ENCODE results near the gene MYRF.

Gene MYRF

DNA sequence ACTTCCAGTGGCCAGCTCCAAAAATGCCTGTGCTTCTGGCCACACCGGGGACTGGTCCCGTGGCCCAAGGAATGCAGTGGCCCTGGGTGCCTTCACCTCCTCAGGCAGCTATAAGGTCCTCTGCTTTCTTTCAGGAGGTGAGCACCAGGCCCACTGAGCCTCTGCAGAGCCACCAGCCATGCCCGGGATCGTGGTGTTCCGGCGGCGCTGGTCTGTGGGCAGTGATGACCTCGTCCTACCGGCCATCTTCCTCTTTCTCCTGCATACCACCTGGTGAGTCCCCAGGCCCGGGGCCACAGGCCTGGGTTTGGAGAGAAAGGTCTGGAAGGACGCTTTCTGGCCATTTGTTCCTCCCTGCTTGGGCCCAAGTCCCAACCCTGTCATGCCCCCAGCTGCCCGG, 32.5 kb upstream of the MYRF start:
- DNase-seq, result no peak

DNA sequence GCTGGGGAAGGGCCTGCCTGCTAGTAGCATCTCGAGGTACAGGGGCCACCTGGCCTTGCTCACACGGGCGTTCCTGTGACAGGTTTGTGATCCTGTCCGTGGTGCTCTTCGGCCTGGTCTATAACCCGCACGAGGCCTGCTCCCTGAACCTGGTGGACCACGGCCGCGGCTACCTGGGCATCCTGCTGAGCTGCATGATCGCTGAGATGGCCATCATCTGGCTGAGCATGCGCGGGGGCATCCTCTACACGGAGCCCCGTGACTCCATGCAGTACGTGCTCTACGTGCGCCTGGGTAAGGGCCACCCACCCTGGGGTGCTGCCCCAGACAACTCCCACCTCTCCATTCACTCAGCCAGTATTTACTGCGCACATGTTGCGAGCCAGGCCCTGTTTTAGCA, 31.8 kb upstream of the MYRF start:
- no peak for DNase-seq

DNA sequence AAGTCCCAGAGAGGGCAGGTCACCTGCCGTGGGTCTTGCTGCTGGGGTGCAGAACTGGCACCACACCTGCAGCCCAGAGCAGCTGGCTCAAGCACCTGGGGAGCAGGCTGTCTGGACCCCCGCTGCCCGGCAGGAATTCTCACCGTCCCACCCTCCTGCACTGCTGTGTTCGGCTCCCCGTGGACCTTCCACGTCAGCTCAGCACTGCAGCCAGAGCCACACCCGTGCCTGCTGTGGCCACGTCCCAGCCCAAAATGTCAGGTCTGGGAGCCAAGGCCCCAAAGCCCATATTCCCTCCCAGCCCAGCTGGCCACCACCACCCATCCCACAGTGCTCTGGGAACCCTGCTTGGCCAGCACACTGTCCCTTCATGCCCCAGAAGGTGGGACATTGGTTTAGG, 28.0 kb upstream of the MYRF start:
- DNase-seq, result no peak

DNA sequence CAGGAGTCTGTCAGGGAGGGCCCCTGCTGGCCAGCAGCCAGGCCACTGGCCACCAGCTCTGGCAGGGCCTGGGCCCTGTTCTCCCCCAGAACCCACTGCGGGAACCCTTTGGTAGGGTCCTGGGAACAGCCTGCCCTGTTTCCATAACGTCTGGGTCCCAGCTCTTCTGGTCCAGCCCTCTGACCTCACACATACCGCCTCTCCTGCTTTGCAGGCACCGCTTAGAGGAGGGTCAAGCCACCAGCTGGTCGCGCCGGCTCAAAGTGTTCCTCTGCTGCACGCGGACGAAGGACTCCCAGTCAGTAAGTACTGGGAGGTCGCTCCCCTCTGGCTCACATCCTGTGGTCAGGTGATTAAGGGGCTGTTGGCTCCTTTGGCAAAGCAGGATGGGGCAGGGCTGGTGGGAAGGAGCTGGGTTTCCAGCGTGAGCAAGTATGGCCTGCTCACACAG, 26.6 kb upstream of the MYRF start:
- no peak for DNase-seq

DNA sequence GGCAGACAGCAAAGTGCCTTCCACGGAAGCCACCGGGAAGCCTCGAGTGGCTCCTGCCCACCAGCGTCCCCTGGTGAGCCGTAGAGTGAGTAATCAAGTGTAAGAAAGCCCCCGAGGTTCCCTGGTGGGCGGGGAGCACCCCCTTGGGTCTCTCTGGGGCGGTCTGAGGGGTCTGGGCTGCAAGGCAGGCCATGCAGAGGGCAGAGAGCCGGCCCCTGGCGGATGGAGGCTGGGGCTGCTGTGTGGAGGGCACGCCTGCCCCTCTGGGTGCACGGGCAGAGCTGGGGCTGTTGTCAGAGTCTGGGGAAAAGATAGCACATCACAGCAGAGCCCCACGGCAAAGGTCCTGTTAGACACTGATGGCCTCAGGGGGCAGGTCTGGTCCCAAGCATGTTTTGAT, 25.7 kb upstream of the MYRF start:
- no peak for DNase-seq

DNA sequence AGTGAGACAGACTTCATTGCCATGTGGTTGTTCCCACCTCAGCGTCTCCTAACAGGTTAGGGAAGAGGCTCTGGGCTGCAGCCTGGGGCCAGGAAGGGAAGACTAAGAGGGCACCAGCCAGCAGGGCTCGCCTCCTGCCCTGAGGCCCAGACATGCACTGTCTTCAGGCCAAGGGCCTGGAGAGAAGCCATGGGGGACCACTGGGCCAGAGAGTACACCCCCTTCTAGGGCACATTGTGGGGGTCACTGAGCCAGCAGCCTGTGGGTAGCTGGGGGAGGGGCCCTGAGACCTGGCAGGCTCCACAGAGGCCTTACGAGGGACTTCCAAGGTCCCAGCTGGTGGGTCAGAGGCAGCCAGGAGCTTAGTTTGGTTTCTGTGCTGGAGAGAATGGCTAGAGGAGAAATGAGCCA, 25.0 kb upstream of the MYRF start:
- DNase-seq, result no peak

DNA sequence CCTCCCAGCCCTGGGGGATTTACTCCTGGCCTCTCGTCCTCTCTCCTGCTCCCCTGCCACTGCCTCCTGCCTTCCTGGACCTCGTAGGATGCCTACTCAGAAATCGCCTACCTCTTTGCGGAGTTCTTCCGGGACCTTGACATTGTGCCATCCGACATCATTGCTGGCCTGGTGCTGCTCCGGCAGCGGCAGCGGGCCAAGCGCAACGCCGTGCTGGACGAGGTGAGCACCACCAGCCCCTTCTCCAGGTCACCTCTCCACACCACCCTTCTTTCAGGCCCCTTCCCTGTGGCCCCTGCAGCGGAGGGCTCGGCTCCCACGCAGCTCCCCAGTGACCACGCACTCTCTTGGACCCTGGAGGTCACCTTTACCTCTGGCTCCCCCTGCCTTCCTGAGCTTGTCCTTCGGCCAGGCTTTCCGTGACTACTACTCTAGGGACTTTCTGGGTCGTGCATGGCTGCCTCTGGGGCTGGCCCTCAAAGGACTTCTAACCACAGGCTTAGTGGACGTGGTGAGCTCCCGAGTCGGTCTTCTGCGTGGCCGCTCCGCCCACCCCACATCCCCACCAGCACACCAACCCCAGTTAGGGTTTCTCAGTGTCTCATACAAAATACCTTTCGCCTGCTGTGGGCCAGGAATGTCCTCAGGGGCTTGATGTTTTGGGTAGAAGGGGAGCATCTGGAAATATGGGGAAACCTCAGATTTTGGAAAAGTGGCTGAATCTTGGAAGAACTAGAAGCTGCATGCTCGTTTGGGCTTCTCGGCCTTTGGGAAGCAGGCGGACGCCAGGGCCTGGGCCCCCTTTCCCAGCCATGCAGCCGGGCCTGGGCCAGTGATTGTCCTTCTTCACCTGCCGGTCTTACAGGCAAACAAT, 24.1 kb upstream of the MYRF start:
- DNase-seq, result no peak

DNA sequence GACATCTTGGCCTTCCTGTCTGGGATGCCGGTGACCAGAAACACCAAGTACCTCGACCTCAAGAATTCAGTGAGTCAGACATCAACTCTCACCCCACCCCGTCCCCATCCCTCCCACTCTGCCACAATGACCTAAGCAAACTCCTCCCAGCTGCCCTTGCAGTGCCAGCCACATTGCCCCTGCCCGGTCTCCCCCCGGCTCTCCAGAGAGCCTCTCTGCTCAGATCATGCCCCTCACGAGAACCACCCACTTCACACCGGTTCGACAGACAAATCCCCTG, 23.6 kb upstream of the MYRF start:
- DNase-seq, result no peak

DNA sequence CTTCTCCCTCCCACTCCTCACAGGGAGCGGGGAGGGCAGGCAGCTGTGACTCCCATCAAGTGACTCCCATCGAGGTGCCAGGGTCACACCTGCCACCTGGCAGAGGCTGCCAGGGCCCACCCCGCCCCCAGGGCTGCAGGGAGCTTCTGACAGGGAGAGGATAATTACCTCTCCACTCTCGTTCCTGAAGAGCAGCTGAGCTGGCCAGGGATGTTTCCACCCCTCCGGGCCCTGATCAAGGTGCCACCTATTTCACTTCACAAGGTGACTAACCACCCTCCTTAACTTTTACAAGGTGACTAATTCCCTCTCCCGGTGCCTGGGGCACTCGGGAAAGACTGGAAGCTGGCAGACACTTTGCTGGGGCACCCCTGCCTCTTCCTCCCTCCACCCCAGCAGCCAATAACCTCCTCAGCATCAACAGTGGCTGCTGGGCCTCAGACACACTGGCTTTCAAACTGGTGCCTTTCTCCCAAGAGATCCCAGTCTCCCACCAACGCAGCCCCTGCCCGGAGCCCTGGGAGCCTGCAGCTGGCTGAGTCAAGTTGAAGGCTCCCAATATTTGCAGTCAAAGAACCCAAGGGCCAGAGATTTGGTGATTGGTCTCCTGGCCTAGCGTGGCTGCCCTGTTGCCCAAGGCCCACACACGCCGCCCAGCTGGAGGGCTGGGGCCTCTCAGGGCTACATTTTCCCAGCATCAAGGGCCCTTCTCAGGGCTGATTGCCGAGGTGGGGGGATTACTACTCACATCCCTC, 22.0 kb upstream of the MYRF start:
- no peak for DNase-seq

DNA sequence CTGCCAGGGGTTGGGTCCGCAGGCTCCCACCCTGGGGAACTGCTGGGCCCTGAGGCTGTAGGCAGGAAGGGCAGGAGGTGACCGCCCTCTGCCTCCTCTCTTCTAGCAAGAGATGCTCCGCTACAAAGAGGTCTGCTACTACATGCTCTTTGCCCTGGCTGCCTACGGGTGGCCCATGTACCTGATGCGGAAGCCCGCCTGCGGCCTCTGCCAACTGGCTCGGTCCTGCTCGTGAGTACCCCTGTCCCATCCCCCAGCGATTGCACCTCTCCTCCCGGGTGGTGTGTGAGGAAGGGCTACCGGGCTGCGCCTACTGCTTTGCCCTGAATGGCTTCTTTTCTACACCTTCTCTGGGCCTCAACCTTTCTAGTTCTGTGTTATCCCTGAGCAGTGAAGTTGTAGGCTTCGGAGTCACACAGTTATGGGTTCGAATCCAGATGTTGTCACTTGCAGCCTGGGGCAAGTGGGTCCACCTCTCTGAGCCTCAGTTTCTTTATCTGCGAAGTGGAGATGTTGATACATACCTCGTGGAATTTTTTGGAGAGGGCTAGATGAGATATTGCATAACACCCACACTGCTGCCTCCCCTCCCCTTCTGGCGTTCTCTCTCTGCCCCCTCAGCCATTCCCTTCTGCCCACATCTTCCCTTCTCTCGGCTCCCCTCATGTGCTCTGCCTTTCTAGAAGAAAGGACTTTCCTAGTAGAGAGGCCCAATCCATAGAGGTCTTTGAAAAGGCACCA, 21.1 kb upstream of the MYRF start:
- no peak for DNase-seq

DNA sequence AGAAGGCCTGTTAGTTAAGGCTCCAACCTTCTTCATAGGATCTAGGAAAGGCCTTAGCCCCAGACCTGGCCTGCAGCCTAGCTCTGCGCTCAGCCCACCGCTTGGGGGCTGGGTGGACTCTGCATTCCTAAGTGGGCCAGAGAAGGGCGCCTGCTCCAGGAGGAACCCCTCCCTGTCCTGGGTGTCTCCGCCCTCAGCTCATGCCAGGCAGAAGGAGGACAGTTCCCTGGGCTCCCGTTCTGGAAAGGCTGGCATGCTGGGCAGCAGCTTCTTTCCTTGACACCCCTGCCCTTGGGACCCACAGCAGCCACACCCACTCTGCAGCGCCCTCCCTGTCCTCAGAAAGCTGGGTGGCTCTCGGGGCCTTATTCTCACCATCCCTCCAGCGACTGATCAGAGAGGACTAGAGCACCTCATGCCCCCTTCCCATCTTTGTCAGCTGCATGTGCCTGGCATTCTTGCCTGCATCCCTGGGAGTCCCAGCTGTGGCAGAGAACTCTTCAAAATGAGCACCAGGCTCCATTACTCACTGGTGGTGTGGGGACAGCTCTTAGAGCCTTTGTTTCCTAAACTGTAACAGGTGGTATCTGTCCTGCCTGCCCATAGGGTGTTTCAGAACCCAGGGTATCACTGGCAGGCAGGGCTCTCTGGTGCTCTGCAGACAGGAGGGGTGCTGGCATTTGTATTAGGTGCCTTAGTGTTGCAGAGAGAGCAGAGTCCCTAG, 20.3 kb upstream of the MYRF start:
- DNase-seq, result no peak

DNA sequence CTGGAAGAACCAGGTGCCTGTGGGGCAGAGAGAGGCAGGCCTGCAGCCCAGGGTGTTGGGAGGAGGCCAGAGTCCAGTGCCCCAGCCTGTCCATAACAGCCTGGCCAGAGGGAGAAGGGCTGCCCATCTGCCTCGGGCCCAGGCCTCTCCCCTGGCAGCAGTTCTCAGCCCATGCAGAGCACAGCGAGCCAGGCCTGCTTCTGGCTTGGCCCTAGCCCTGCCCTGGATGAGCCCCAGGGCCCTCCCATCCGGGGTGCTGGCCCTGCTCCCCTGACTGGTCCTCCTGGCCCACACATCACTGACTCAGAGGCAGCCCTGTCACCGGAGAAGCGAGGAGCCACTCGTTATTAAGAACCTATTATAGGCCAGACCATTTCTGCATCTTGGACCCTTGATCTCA, 19.7 kb upstream of the MYRF start:
- DNase-seq, result no peak

DNA sequence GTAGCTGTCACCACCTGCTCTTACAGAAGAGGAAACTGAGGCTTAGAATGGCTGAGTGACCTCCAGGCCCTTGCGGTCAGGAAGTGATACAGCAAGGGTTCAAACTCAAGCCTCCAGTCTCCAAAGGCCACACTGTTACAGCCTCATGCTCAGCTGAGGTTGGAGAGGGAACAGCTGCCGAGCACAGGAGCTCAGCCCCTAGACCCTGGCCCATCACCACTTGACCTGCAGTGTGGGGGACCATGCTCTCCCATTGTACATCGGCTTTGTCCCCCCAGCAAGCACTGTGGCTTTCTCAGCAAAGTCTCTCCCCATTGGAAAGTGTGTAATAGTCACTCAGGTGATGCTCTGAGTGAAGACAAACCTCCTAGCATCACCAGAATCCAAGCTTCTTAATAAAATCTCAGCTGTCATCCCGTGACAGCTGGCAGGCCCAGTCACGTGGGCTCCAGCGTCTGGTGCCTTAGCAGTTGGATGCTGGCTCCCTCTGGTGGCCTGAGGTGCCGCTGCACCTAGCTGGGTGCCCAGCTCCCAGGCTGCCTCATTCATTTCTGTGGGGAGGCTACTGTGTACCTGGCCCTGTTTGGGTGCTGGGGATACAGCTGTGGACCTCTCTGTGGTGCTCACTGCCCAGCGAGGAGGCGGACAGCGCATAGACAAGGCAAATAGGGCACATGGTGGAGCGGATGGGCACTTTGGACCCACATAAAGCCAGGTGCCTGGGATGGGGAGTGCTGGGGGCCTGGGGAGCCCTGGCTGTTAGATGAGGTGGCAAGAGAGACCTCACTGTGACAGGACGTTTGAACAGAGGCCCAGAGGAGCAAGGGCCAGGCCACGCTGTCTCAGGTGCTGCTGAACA, 19.1 kb upstream of the MYRF start:
- DNase-seq, result peak; percentile 27

DNA sequence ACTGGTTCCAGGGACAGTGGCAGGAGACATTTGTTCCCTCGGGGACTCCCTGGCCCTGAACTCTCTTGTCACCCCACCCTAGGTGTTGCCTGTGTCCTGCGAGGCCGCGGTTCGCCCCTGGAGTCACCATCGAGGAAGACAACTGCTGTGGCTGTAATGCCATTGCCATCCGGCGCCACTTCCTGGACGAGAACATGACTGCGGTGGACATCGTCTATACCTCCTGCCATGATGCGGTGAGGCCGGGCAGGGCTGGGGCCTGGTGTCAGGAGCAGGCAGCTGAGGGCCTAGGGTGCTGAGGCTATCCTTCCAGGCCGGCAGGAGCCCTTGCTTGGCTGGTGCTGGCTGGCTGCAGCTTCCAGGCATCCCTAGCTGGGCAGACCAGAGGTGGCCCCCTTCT, 17.7 kb upstream of the MYRF start:
- no peak for DNase-seq

DNA sequence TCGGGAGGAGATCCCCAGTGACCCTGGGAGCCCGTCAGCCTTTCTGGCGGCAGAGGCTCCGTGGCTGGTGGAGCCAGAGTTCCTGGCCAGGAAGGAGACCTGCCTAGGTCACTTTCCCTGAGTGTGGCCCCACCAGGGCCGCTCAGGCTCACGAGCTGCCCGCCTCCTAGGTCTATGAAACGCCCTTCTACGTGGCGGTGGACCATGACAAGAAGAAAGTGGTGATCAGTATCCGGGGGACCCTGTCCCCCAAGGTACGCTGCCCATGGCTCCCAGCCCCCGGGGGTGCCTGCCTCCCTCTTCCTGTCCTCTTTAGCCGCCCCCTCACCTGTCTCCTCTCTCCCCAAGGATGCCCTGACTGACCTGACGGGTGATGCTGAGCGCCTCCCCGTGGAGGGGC, 17.0 kb upstream of the MYRF start:
- no peak for DNase-seq

DNA sequence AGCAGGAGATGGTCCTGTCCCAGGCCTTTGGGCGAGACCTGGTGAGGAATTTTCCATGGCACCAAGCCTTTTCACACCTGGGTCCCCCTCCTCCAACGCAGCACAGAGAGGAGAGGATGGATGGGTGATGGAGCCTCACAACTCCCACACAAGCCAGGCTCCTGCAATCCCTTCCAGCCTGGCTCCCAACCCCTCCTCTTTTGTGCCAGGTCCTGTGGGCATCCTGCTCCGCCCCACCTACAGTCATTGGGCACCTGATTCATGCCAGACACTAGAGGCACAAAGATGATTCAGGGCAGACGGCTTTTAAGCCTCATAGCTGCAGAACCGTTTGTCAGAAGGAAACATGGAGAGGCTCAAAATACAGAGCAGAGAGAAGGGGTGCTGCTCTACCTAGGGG, 16.1 kb upstream of the MYRF start:
- DNase-seq, result no peak

DNA sequence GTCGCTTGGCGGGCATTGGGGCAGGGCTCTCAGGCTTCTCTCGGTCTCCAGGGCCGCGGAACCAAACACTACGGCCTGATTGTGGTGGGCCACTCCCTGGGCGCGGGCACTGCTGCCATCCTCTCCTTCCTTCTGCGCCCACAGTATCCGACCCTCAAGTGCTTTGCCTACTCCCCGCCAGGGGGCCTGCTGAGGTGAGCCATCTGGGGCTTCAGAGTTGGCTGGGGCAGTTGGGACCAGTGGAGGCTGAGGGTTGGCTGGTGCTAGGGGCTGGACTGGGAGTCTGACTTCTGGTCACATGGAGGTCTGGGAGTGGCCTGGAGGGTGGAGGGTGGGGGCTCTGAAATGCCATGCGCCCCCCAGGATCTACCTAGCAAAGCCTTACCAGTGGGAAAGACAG, 15.3 kb upstream of the MYRF start:
- DNase-seq, result no peak

DNA sequence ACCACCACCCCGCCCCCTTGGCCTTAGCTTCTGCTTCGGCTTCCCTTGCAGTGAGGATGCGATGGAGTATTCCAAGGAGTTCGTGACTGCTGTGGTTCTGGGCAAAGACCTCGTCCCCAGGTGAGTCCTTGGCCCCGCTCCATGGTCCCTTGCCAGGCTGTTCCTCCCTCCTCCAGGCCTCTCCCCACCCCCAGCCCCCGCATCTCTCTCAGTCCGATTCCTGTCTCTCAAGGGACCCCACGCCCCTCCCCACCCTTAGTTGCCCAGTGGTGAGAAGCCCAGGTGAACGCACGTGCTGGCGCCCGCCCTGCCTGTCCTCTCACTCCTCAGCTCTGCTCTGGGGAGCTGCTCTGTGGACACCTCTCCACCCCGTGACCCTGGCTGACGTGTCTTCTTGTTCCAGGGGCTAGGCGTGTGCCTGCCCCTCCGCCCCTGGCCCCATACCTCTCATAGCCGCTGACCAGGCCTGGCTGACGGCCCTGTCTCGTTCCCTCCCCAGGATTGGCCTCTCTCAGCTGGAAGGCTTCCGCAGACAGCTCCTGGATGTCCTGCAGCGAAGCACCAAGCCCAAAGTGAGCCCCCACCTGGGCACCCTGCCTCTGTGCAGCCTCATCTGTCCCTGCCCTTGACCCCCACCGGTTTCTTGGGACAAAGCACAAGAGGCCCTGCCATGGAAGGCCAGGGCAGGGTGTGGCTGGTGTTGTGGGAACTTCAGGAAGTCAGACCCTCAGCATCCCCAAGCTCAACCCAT, 14.6 kb upstream of the MYRF start:
- no peak for DNase-seq

DNA sequence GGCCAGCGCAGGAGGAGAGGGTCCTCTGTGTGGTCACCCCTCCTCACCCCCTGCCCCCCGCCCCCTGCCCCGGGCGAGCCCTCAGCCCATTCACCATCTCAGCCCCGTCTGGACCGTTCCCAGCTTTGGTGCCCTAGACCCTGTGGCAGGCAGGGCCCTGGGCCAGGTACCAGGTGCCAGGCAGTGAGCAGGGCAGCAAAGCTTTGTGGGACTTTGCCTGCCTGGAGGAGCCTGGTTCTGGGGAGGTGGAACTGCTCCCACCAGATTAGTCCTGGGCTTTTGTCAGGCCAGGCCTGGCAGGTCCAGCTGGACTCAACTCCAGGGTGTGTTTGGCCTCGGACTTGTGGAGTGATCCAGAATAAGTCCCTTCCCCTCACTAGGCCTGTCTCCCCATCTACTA, 13.7 kb upstream of the MYRF start:
- DNase-seq, result no peak

DNA sequence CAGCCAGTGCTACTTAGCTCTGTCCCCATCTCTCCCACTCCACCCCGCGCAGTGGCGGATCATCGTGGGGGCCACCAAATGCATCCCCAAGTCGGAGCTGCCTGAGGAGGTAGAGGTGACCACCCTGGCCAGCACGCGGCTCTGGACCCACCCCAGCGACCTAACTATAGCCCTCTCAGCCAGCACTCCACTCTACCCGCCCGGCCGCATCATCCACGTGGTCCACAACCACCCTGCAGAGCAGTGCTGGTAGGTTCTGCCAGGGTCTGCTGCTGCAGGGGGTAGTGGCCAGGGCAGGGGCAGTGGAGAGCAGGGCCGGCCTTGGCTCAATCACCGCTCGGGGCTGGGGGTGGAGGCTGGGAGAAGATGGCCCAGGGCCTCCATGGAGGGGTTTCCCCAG, 13.0 kb upstream of the MYRF start:
- no peak for DNase-seq

DNA sequence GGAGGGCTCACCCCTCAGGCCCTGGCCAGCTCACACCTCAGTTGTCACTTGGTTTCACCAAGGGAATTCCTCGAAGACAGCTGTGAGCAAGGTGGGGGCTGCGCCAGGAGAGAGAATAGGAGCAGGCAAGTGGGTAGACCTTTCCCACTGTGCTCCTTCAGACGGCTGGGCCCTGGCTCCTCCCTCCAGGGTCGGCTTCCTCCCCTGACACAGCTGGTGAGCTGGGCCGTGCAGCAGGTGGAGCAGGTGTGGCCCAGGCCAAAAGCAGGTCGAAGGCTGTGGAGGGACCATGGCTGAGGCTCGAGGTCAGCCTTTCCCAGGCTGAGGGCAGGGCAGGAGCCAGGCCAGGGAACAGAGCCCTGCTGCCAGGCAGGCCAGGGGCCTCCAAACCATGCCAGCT, 12.5 kb upstream of the MYRF start:
- DNase-seq, result no peak

DNA sequence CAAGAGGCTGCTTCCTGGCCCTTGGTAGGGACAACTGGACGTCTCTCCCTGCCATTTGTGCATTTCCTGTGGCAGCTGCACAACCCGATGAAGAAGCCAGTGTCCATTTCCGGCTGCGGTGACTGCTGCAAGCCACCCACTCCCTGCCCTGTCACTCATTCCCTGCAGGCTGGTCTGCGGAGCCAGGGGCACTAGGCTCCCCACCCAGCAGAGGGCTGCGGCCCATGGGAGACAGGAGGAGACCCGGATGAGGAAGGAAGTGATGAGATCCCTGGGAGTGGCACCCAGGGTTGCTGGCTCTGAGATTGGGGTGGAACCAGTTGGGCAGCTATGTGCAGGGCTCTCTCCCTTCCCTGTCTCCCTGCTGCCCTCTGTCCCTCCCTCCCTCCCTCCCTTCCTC, 10.0 kb upstream of the MYRF start:
- no peak for DNase-seq
